ENCODE data around the gene FAM120B.
A peak's percentile ranks its signal among the peaks of the same experiment; 100 is the strongest.

Gene FAM120B

DNA sequence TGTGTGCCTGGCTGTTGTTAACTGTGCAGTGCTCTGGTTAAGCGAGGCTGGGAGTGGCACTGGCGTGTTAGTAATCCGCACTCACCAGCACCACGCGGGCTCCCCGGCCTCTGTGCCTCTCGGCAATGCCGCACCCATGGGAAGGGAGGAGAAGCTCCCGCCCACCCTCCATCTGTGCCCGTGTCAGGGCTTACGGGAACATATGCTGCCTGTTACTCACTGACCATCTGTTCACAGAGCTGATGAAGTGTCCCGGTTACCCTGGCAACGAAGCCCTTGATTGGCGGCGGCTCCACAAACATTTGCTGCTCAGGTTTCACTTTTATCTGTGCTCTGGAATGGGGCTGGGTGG is 131.8 kb downstream of the FAM120B start:
- DNase-seq (ENCODE audit: insufficient read length, low spot score), result peak; percentile 90
- TF ChIP-seq POLR2A (IDR thresholded peaks at IDR 0.05; ENCODE audit: low read depth, low read length), result peak; percentile 46
- peak; percentile 84 for FAIRE-seq

GRCh38 chr6:170438861-170439260 is 132.3 kb downstream of the FAM120B start:
- TF ChIP-seq POLR2A (IDR thresholded peaks at IDR 0.05; ENCODE audit: low read depth, low read length), result no peak
- DNase-seq (ENCODE audit: insufficient read length, low spot score) (no peak), FAIRE-seq (no peak)

DNA sequence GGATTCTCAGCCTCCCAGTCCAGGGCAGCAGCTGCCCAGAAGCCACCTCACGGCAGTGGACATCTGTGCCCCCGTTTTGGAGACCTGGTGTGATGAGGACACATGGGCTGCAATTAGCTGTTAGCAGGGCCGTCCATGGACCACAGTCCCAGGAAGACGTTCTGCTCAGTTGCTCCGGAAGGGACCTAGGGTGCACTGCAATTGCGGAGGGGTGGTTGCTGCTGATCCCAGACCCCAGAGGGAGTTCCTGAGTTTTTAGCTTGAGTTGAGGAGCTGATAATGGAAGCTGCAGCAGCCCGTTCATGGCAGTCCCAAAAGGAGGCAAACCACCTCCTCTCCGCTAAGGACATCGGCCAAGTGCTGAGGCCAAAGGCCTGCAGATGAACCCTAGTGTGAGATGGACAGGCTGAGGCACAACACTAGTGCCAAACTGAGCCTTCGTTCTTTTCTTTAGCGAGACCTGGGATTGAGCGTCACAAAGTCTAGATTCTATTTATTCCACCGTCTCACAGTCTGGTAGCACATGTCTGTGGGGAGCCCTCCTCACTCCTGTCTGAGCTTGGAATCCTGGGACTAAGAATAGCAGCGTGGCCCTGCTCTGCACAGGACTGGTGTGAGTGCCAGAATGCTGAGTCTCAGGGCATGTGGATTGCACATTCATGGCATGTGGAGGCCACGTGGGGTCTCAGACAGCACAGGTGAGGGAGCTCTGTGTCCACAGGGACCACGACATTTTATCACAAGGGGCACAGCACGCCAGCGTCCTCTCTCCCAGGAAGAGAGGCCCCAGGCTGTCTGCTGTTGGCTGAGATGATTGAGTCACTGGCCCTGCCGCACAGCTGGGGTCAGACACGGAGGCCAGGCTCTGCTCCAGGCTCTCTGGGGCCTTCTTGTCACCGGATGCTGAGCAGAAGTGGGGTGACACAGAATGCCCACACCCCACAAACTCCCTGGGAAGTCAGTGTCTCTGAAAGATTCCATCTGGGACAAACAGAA is 133.1 kb downstream of the FAM120B start:
- FAIRE-seq (no peak), DNase-seq (ENCODE audit: insufficient read length, low spot score) (peak; percentile 15)
- TF ChIP-seq POLR2A (IDR thresholded peaks at IDR 0.05; ENCODE audit: low read depth, low read length), result no peak

DNA sequence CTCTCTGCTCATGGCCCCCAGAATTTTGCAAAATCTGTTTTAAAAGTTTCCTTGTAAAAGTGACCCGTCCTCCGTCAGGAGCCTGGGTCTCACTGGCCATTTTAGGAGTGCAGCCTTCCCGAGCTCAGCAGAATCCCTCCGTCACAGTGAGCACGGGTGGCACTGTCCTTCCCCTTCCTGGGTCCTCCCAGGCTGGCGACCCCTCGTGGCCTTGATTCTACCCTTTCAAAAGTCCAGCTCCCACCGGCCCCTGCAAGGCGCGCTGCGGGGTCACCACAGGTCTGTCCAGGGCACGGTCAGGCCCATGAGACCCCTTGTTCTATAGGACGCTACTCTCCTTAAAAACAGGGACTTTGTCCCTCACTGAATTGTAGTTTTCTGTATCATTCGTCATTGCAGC is 133.9 kb downstream of the FAM120B start:
- DNase-seq (ENCODE audit: insufficient read length, low spot score), result no peak
- TF ChIP-seq POLR2A (IDR thresholded peaks at IDR 0.05; ENCODE audit: low read depth, low read length), result no peak
- FAIRE-seq, result no peak

- FAIRE-seq, result no peak
- DNase-seq (ENCODE audit: insufficient read length, low spot score), result no peak
- no peak for TF ChIP-seq POLR2A (IDR thresholded peaks at IDR 0.05; ENCODE audit: low read depth, low read length)
Observed at GRCh38 chr6:170441316-170441715, 134.8 kb downstream of the FAM120B start.

GRCh38 chr6:170442596-170442995 is 136.0 kb downstream of the FAM120B start:
- no peak for TF ChIP-seq POLR2A (IDR thresholded peaks at IDR 0.05; ENCODE audit: low read depth, low read length)
- DNase-seq (ENCODE audit: insufficient read length, low spot score) (no peak), FAIRE-seq (no peak)

DNA sequence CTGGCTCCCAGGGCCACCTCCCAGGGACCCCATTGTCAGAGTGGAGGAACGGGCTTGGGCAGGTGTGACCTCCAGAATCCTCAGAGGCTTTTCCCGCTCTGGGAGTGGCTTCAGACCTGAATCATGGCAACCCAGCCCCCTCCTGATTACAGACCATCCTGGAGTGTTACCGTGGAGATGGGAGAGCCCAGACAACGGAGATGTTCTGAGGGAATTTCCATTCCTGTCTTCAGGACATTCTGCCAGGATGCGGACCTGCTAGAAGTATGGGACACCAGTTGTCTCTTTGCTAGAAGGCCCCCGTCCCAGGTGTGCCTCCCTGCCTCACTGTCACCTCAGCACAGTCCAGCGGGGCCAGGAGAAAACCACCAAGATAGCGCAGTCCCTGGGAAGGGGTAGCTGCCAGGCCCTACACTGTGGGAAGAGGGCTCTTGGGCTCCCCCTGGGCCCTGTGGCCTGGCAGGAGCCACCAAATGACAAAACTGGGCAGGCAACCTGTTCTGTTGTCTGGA is 136.6 kb downstream of the FAM120B start:
- no peak for TF ChIP-seq POLR2A (IDR thresholded peaks at IDR 0.05; ENCODE audit: low read depth, low read length)
- DNase-seq (ENCODE audit: insufficient read length, low spot score), result no peak
- no peak for FAIRE-seq

- FAIRE-seq (no peak), DNase-seq (ENCODE audit: insufficient read length, low spot score) (no peak)
- no peak for TF ChIP-seq POLR2A (IDR thresholded peaks at IDR 0.05; ENCODE audit: low read depth, low read length)
Observed at GRCh38 chr6:170444056-170444591, 137.6 kb downstream of the FAM120B start.

DNA sequence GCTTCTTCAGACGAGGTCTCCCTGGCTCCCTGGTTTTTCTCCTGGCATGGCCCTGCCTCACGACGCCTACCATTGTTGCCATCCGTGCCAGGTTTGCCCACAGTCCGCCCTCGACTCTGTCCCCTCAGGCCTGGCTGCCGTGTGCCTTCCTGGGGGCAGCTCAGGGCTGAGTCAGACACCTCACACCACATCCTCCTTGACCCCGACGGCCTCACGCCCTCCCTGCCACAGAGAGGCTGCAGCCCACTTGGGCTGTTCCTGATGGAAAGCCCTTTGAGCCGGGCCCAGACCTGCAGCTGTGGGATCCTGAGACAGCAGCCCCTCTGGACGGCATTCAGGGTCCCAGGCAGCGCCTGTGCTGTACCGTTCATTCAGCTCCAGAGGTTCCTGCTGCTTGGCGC is 138.3 kb downstream of the FAM120B start:
- FAIRE-seq, result no peak
- TF ChIP-seq POLR2A (IDR thresholded peaks at IDR 0.05; ENCODE audit: low read depth, low read length), result no peak

DNA sequence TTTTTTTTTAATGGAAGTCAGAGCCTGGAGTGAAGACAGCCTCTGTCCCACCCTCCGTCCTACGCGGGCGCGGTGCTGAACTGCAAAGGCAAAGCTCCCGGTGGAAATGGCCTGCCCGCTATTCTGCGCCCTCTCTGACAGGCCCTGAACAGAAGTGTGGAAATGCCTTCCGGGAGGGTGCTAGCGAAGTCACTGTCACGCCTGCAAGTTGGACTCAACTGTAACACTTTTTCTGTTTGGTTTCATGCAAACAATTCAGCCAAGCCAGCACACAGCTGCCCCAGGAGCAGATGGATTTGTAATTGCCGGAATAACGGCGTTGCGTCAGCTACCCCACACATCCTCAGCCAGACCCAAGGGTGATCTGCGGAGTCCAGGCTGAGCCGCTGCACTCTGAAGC is 138.9 kb downstream of the FAM120B start:
- DNase-seq (ENCODE audit: insufficient read length, low spot score), result no peak
- TF ChIP-seq POLR2A (IDR thresholded peaks at IDR 0.05; ENCODE audit: low read depth, low read length), result no peak
- FAIRE-seq, result no peak

More for the DNA sequence above, 138.3 kb downstream of the FAM120B start:
- DNase-seq (ENCODE audit: insufficient read length, low spot score), result no peak

- DNase-seq (ENCODE audit: insufficient read length, low spot score), result no peak
- FAIRE-seq, result no peak
- TF ChIP-seq POLR2A (IDR thresholded peaks at IDR 0.05; ENCODE audit: low read depth, low read length), result no peak
Observed at GRCh38 chr6:170445971-170446370, 139.4 kb downstream of the FAM120B start.

DNA sequence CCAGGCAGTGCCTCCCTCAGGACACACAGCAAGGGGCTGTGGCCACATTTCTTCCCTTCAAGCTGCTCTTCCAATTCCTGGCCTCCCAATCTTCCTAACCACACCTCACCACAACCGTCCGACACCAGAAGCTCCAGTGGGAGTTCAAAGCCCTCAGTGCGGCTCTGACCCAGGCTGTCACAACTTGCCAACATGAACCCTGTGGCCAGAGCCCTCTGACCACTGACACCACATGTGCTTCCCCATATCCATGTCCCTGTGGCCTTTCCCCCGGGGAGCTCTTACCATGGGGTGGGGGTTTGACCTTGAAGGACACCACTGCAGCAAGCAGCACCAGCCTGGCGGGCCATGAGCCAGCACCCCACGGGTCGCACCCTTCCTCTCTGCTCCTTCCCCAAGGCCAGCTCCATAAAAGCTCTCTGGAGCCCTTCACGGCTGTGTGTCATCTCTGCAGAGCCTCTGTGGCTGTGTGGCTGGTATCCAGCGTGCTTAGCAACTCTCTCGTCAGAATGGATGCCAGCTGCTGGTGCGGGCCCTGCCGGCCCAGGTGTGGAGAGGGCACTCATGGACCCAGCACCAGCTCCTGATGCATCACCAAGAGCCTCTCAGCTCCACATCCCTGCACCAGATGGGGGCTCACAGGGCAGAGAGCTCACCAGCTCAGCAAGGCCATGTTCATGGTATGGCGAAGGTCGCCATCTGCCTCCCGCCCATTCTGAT is 140.4 kb downstream of the FAM120B start:
- FAIRE-seq (no peak), DNase-seq (ENCODE audit: insufficient read length, low spot score) (no peak)
- no peak for TF ChIP-seq POLR2A (IDR thresholded peaks at IDR 0.05; ENCODE audit: low read depth, low read length)

DNA sequence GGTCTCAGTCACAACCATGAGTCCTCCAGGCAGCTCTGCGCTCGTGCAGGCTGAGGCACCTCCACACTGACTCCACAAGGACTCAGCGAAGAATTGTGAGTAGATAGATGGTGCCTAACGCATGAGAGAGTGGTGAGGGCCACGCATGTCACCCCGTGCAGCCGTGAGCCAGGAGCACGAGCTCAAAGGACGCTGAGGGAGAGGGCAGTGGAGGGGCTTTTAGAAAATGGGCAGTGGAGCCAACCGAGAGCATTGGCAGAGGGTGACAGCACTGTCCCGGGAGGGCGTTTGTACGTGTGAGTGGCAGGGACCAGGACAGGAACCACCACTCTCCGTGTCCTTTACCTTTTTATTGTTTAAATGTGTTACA is 141.0 kb downstream of the FAM120B start:
- no peak for FAIRE-seq
- no peak for DNase-seq (ENCODE audit: insufficient read length, low spot score)
- TF ChIP-seq POLR2A (IDR thresholded peaks at IDR 0.05; ENCODE audit: low read depth, low read length), result no peak

DNA sequence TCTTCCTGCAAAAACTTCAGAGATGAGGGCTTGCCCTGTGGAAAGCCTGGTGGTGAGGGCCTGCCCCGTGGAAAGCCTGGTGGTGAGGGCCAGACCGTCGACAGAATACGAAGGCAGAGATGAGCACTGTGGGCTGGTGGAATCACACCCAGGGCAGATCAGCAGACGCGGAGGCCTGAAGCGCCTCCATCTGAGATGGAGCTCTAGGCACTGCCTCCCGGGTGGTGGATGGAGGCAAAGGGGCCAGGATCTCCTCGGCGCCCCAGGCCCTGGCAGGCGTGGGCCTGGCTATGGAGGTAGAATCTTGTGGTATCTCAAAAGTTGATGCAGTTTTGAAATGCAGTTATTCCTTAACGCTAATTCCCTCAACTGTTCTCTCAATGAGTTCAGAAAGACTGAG is 141.8 kb downstream of the FAM120B start:
- TF ChIP-seq POLR2A (IDR thresholded peaks at IDR 0.05; ENCODE audit: low read depth, low read length), result no peak
- DNase-seq (ENCODE audit: insufficient read length, low spot score) (no peak), FAIRE-seq (no peak)
